Spinal cord (tissue), 10 donors: ENCODE results near the gene CDKAL1. TPM values are rescaled to one million over a fixed set of nuclear protein-coding genes. Genes with fewer than 3 reads are reported as not detected.
"Not testable (repeated sequence)": the region's sequence is repeated elsewhere in the genome, so short reads cannot be mapped to it uniquely, and the experiment has no call there.

Source experiments
- DNase-seq, 6 donors: peaks; one replicate each; pipeline versions ENCODE4 v3.0.0 to v3.0.0-alpha.2; 2013 to 2015; ENCODE audit warnings: low spot score in 6 of 6, low read depth in 4 of 6
- H3K27ac ChIP-seq: one replicate; pipeline ENCODE4 v1.5.1; 2013; ENCODE audit warnings: low read depth, low read length, control low read depth
- H3K27me3 ChIP-seq: one replicate; pipeline ENCODE4 v1.6.1; 2013; ENCODE audit warnings: low read length; ENCODE audit not compliant: control insufficient read depth, insufficient read depth
- H3K36me3 ChIP-seq: one replicate; pipeline ENCODE4 v1.6.1; 2013; ENCODE audit warnings: low read length; ENCODE audit not compliant: control insufficient read depth, insufficient read depth
- H3K4me1 ChIP-seq: one replicate; pipeline ENCODE4 v1.6.1; 2013; ENCODE audit warnings: low read length; ENCODE audit not compliant: control insufficient read depth, insufficient read depth
- H3K4me3 ChIP-seq: one replicate; pipeline ENCODE4 v1.5.1; 2013; ENCODE audit warnings: low read depth, low read length, control low read depth
- H3K9me3 ChIP-seq: one replicate; pipeline ENCODE4 v1.6.1; 2013; ENCODE audit warnings: low read length; ENCODE audit not compliant: control insufficient read depth, insufficient read depth
- WGBS: methylation state at CpG from one replicate; pipeline ENCODE4 v1.1.5; 2013; ENCODE audit warnings: missing lambda C conversion rate; ENCODE audit not compliant: insufficient coverage; 5-methylcytosine and 5-hydroxymethylcytosine counted together
- polyA plus RNA-seq, 2 donors: library from polyadenylated mRNA; unstranded; fragments of 120-200 nt; gene quantifications; one replicate each; pipeline ENCODE4 v1.2.1, GENCODE V29; 2013; ENCODE audit not compliant: insufficient read length in 2 of 2
- total RNA-seq, 2 donors: library from RNA; depleted of rRNA in 1 of 2; stranded (reverse); fragments of 120-200 nt in 1 of 2; fragments of >200 nt in 1 of 2; gene quantifications; one replicate each; pipeline versions ENCODE4 v1.2.3 to v1.2.4, GENCODE V29; 2013 to 2014
- donor health status: healthy.

Gene CDKAL1
- total and polyA plus RNA-seq, 4 donors, result 15.1 to 34.2 (median 22.0) TPM

DNA sequence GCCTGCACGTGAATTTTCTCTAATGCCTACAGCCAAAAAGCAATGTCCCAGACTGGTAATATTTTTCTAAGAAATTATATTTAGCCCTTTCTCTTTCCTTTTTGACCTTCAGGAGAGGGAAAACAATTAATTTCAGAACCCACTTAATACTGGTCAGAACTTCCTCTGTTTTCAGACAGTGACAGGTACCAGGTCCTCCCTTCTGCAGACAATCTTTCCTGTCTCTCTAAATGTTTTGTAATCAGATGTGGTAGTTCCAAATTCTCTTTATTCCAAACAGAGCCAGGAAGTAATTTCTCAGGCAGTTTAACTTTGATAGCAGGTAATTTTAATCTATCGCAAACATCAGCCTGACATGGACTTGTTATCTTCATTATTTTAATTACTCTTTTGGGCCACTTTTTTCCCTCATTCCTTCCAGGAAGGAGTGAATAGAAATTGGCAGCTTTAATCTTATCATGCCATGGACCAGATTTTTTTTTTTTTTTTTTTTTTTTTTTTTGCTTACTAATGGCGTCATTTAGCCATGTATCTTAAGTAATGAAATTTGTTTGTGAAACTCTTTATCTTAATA, 710.7 kb downstream of the CDKAL1 start:
- no peak overlapping the region for H3K4me3 ChIP-seq
- H3K27me3 ChIP-seq, result no peaks in the 10 kb centered on the region
- no peaks in the 10 kb centered on the region for H3K9me3 ChIP-seq
- H3K4me1 ChIP-seq, result no peaks in the 10 kb centered on the region
- H3K36me3 ChIP-seq, result no peaks in the 10 kb centered on the region
- DNase-seq, result peak in 2 of 6 donors; percentile 2 to 71
- H3K27ac ChIP-seq, result no peak overlapping the region
- WGBS, result no CpG with 5 or more reads among the region's 3 CpGs

DNA sequence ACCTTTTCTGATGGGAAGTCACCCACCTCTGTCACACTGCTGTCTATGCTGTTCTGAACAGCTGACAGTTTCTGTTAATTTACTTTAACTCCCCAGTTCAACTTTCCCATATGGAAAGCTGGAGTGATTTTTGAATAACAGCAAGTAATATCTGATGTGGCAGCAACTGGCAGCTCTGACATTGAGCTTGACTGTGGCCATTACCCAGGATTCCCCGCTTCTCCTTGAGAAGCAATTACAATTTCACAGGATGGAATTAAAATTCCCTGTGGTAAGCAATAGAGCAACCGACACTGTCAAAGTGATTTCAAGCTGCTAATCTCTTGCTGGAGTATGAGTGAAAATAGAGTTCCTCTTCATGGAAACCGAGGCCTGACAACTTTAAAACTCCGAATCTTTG, 711.2 kb downstream of the CDKAL1 start:
- peak in 2 of 6 donors; percentile 14 to 90 for DNase-seq
- Histone ChIP-seq H3K9me3 (no peaks in the 10 kb centered on the region), H3K4me3 (no peak overlapping the region), H3K27me3 (no peaks in the 10 kb centered on the region), H3K4me1 (no peaks in the 10 kb centered on the region), H3K36me3 (no peaks in the 10 kb centered on the region), H3K27ac (no peak overlapping the region)
- WGBS, result 100% methylated on average over 1 of the region's 4 CpGs

DNA sequence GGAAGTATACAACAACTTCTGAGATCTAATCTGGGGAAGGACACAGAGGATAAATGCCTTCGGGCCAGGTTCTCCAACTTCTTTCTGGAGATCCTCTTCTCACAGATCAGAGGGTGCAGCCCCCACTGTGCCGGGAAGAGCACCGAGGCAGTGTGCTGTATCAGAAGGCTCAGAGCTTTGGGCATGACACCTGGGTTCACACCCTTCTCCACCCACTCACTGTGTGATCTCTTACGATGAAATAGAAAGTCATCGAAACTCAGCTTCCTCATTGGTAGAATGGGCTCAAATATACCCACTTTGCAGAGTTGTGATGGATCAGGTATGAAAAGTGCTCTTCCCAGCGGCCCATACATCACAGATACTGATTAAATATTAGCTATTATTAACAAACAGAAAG, 711.8 kb downstream of the CDKAL1 start:
- H3K27ac ChIP-seq, result no peak overlapping the region
- no peaks in the 10 kb centered on the region for H3K4me1 ChIP-seq
- no peaks in the 10 kb centered on the region for H3K9me3 ChIP-seq
- no peak for DNase-seq
- no peaks in the 10 kb centered on the region for H3K36me3 ChIP-seq
- H3K27me3 ChIP-seq, result no peaks in the 10 kb centered on the region
- H3K4me3 ChIP-seq, result no peak overlapping the region
- 88% methylated on average over 3 of the region's 6 CpGs for WGBS

DNA sequence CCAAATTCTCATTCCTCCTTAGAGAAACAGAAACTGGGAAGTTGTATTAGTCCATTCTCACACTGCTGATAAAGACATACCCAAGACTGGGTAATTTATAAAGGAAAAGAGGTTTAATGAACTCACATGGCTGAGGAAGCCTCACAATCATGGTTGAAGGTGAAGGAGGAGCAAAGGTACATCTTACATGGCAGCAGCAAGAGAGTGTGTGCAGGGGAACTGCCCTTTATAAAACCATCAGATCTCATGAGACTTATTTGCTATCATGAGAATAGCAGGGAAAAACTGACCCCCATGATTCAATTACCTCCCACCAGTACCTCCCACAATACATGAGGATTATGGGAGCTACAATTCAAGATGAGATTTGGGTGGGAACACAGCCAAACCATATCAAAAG, 720.2 kb downstream of the CDKAL1 start:
- not testable (repeated sequence) for H3K4me3 ChIP-seq, H3K4me1 ChIP-seq, H3K9me3 ChIP-seq, H3K36me3 ChIP-seq, H3K27ac ChIP-seq, H3K27me3 ChIP-seq, DNase-seq

DNA sequence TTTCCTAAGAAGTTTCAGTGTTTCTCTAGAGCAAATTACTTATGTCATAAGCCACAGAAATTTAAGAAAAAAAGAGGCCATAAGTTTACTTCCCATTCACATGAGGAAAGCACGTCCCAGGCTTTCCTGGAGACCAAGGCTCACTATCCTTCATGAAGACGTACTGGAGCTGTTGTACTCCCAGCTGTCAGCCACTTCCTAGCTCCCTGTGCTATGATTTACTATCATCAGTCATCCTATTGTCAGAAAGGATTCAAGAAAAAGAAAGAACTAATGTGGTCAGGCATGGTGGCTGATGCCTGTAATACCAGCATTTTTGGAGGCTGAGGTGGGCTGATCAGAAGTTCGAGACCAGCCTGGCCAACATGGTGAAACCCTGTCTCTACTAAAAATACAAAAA, 721.9 kb downstream of the CDKAL1 start:
- no peak overlapping the region for H3K27ac ChIP-seq
- no peak overlapping the region for H3K4me3 ChIP-seq
- no peaks in the 10 kb centered on the region for H3K9me3 ChIP-seq
- no peak for DNase-seq
- H3K36me3 ChIP-seq, result no peaks in the 10 kb centered on the region
- 83% methylated on average over 1 of the region's 3 CpGs for WGBS
- no peaks in the 10 kb centered on the region for H3K4me1 ChIP-seq
- H3K27me3 ChIP-seq, result no peaks in the 10 kb centered on the region

DNA sequence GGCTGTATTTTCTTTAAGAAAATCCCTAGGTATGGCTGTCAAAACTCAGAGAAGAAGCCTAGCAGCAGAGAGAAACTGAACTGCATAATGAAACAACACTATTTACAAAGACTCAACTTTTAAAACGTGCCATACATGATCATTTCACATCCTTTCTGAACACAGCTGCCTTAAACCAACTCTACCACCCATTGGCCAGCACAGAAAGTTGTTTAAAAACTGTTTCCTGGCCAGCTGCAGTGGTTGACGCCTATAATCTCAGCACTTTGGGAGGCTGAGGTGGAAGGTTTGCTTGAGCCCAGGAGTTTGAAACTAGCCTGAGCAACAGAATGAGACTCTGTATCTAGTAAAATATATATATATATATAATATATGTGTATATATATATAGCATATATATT, 722.9 kb downstream of the CDKAL1 start:
- Histone ChIP-seq H3K4me3 (no peak overlapping the region), H3K9me3 (no peaks in the 10 kb centered on the region), H3K36me3 (no peaks in the 10 kb centered on the region), H3K27ac (no peak overlapping the region), H3K4me1 (no peaks in the 10 kb centered on the region), H3K27me3 (no peaks in the 10 kb centered on the region)
- DNase-seq, result no peak
- 50% methylated on average over 1 of the region's 2 CpGs for WGBS

DNA sequence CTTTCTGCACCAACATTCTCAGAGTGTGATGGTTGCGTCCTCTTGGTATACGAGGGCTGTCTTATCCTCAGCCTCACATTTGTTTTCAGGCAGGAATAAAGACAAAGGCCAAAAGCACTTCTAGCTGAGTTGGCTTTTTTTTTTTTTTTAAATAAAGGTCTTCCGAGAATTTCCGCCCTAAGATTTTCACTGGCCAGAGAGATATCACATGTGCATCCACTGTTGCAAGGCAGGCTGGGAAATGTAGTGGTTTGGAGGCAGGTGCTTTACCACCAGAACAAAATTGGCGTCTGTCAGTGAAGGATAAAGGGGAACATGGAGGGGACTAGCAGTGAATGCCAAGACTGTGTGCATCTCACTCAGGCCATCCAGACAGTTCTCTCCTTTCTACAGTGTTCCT, 724.4 kb downstream of the CDKAL1 start:
- no peaks in the 10 kb centered on the region for H3K4me1 ChIP-seq
- no peak overlapping the region for H3K27ac ChIP-seq
- H3K4me3 ChIP-seq, result no peak overlapping the region
- no peaks in the 10 kb centered on the region for H3K9me3 ChIP-seq
- H3K27me3 ChIP-seq, result no peaks in the 10 kb centered on the region
- 100% methylated on average over 1 of the region's 5 CpGs for WGBS
- DNase-seq, result peak in 1 of 6 donors; percentile 32
- H3K36me3 ChIP-seq, result no peaks in the 10 kb centered on the region

DNA sequence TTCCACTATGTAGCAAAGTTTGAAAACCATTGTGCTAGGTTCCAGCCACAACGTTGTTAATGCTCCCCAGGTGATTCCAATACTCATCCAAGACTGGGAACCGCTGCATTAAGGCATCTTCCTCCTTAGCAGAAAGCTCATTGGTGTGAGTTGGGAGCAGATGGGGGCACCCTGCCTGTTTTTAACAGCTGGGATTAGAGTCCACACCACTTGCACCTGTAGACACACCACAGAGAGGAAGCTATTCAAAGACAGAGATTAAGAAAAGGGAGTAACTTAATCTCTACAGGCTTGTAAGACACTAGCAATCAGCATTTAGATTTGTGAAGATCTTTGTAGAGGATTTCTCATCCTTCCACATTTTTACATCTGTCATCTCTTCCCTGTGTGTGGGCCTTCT, 725.4 kb downstream of the CDKAL1 start:
- Histone ChIP-seq H3K4me1 (no peaks in the 10 kb centered on the region), H3K4me3 (no peak overlapping the region), H3K36me3 (no peaks in the 10 kb centered on the region), H3K27me3 (no peaks in the 10 kb centered on the region), H3K27ac (no peak overlapping the region), H3K9me3 (no peaks in the 10 kb centered on the region)
- no peak for DNase-seq
- 33% methylated on average over 1 of the region's 2 CpGs for WGBS

DNA sequence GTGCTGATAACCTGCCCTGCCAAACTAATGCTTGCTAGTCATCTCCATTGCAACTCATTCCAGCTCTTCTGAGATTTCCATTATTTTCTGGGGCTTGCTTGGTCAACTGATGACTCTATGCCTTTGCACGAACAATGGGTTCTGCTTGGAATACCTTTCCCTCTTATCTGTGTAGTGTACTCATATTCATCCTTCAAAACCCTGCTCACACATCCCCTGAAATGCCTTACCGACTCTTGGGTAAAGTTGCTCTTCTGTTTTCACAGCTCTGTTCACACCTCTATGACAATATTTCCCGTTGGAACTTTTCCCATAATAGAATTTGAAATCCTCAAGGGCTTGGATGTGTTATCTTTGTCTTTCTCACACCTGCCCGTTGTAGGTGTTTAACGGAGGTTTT, 728.2 kb downstream of the CDKAL1 start:
- no peak for DNase-seq
- Histone ChIP-seq H3K4me3 (no peak overlapping the region), H3K9me3 (no peaks in the 10 kb centered on the region), H3K27me3 (no peaks in the 10 kb centered on the region), H3K27ac (no peak overlapping the region), H3K4me1 (no peaks in the 10 kb centered on the region), H3K36me3 (no peaks in the 10 kb centered on the region)
- 100% methylated on average over 1 of the region's 5 CpGs for WGBS

DNA sequence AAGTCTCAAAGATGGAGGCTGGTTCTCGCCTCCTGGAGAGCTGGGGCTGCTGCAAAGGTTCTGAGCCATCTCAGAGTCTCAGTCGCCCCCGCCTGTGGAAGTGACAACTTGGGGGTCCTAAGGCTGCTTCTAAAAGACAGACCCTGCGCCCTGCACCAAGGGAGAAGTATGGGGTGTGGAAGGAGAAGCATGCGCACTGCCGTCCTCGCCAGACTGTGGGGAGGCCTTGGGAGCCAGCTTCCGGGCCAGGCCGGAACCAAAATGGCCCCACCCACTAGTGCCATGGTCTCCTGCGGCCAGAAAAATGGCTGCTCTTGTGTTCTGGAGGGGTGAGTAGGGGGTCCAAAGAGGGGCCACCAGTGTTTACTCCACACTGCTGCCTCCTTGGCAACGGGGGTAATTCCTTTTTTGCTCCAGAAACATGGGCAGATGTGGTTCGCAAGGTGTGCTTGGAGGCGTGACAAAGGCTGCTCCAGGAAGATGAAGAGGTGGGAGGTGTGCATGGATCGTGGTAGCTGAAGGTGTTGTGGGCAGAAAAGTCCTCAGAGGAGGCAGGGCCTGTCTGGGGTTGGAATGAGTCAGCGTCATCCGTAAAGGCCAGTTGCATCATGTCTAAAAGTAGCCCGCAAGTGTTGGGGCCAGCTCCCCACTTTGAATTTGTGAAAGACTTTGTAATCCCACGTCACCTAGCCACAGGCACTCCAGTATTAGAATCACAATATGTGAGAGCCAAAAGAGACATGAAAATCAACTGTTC, 729.5 kb downstream of the CDKAL1 start:
- H3K27me3 ChIP-seq, result no peaks in the 10 kb centered on the region
- no peak for DNase-seq
- H3K27ac ChIP-seq, result no peak overlapping the region
- no peaks in the 10 kb centered on the region for H3K36me3 ChIP-seq
- whole genome bisulfite sequencing, result 87% methylated on average over 15 of the region's 18 CpGs
- H3K9me3 ChIP-seq, result no peaks in the 10 kb centered on the region
- no peak overlapping the region for H3K4me3 ChIP-seq
- no peaks in the 10 kb centered on the region for H3K4me1 ChIP-seq
